SK-N-SH treated with all-trans-retinoic acid at 6 μM for 48 hours (cell line): ENCODE data around the gene CNTN4.

Experiments
- ATAC-seq: fragments of 200-7000 bp; cut with Tn5 transposase; 3 replicates; pipeline ENCODE4 v1.9.1; 2020; ENCODE audit warnings: mild to moderate bottlenecking, moderate library complexity
- BACH2 ChIP-seq: fragments of 250-450 bp; sonication (Bioruptor Pico); IDR thresholded peaks from 2 replicates; pipeline ENCODE4 v1.9.0; 2021; ENCODE audit warnings: mild to moderate bottlenecking, borderline replicate concordance
- CSDC2 ChIP-seq: fragments of 250-450 bp; sonication (Bioruptor Pico); IDR thresholded peaks from 2 replicates; pipeline ENCODE4 v1.5.0; 2020; ENCODE audit warnings: mild to moderate bottlenecking, moderate library complexity
- CSRNP3 ChIP-seq: fragments of 250-450 bp; sonication (Bioruptor Pico); IDR thresholded peaks from 2 replicates; pipeline ENCODE4 v1.5.1; 2021; ENCODE audit warnings: mild to moderate bottlenecking, moderate library complexity
- ESRRG ChIP-seq: fragments of 250-450 bp; sonication (Bioruptor Pico); IDR thresholded peaks from 2 replicates; pipeline ENCODE4 v1.6.1; 2021; ENCODE audit warnings: mild to moderate bottlenecking
- GLIS3 ChIP-seq: fragments of 250-450 bp; sonication (Bioruptor Pico); IDR thresholded peaks from 2 replicates; pipeline ENCODE4 v1.5.0; 2020; ENCODE audit warnings: mild to moderate bottlenecking, moderate library complexity
- ISL1 ChIP-seq: fragments of 250-450 bp; sonication (Bioruptor Pico); IDR thresholded peaks from 2 replicates; pipeline ENCODE4 v2.1.2; 2022; ENCODE audit warnings: mild to moderate bottlenecking, moderate library complexity
- OSR1 ChIP-seq: fragments of 250-450 bp; sonication (Bioruptor Pico); IDR thresholded peaks from 2 replicates; pipeline ENCODE4 v1.8.0; 2022; ENCODE audit warnings: moderate library complexity, mild to moderate bottlenecking, inconsistent platforms
- PPARA ChIP-seq: fragments of 250-450 bp; sonication (Bioruptor Pico); IDR thresholded peaks from 2 replicates; pipeline ENCODE4 v1.5.0; 2020; ENCODE audit warnings: mild to moderate bottlenecking, borderline replicate concordance
- RARB ChIP-seq: fragments of 250-450 bp; sonication (Bioruptor Pico); IDR thresholded peaks from 2 replicates; pipeline ENCODE4 v1.8.0; 2021; ENCODE audit warnings: mild to moderate bottlenecking, moderate library complexity
- SNAI2 ChIP-seq: fragments of 250-450 bp; sonication (Bioruptor Pico); IDR thresholded peaks from 2 replicates; pipeline ENCODE4 v1.5.0; 2020; ENCODE audit warnings: mild to moderate bottlenecking, moderate library complexity
- TCF4 ChIP-seq: fragments of 250-450 bp; sonication (Bioruptor Pico); IDR thresholded peaks from 2 replicates; pipeline ENCODE4 v1.8.0; 2021; ENCODE audit warnings: mild to moderate bottlenecking, moderate library complexity, borderline replicate concordance
- TOX ChIP-seq: fragments of 250-450 bp; sonication (Bioruptor Pico); IDR thresholded peaks from 2 replicates; pipeline ENCODE4 v1.8.0; 2021; ENCODE audit warnings: mild to moderate bottlenecking, moderate library complexity, borderline replicate concordance
- ZC3H10 ChIP-seq: fragments of 250-450 bp; sonication (Bioruptor Pico); IDR thresholded peaks from 2 replicates; pipeline ENCODE4 v1.5.1; 2021; ENCODE audit warnings: mild to moderate bottlenecking, moderate library complexity
- ZFP3 ChIP-seq: fragments of 250-450 bp; sonication (Bioruptor Pico); IDR thresholded peaks from 2 replicates; pipeline ENCODE4 v1.5.0; 2020; ENCODE audit warnings: mild to moderate bottlenecking, moderate library complexity
- ZNF565 ChIP-seq: fragments of 450-650 bp; formaldehyde crosslinking; conservative IDR thresholded peaks from 2 replicates; pipeline ENCODE4 v1.5.0; 2020; ENCODE audit warnings: low read depth, mild to moderate bottlenecking, moderate library complexity
- ZNF8 ChIP-seq: fragments of 450-650 bp; formaldehyde crosslinking; IDR thresholded peaks from 2 replicates; pipeline ENCODE4 v1.5.0; 2020; ENCODE audit warnings: mild to moderate bottlenecking, moderate library complexity
- TF ChIP-seq, protein P1 (sequence below): fragments of 250-450 bp; sonication (Bioruptor Pico); IDR thresholded peaks from 2 replicates; pipeline ENCODE4 v1.8.0; 2021; ENCODE audit warnings: low read depth, mild to moderate bottlenecking, moderate library complexity, borderline replicate concordance
- TF ChIP-seq, protein P2 (sequence below): fragments of 250-450 bp; sonication (Bioruptor Pico); IDR thresholded peaks from 2 replicates; pipeline ENCODE4 v1.5.1; 2020; ENCODE audit warnings: low read depth, mild to moderate bottlenecking, moderate library complexity
- TF ChIP-seq, protein P3 (sequence below): fragments of 250-450 bp; sonication (Bioruptor Pico); IDR thresholded peaks from 2 replicates; pipeline ENCODE4 v1.5.0; 2020; ENCODE audit warnings: mild to moderate bottlenecking, moderate library complexity
- TF ChIP-seq, protein P4 (sequence below): fragments of 250-450 bp; sonication (Bioruptor Pico); IDR thresholded peaks from 2 replicates; pipeline ENCODE4 v1.8.0; 2020; ENCODE audit warnings: mild to moderate bottlenecking, moderate library complexity, borderline replicate concordance

The CNTN4 gene

GRCh38 chr3:2873986-2874385 is 775.3 kb downstream of the CNTN4 start (continued):
- TF ChIP-seq ESRRG (CRISPR knock-in tag): no peak
- TF ChIP-seq RARB (CRISPR knock-in tag): no peak
- TF ChIP-seq PPARA: no peak
- TF ChIP-seq ISL1 (CRISPR knock-in tag): no peak
- TF ChIP-seq, protein P1, sequence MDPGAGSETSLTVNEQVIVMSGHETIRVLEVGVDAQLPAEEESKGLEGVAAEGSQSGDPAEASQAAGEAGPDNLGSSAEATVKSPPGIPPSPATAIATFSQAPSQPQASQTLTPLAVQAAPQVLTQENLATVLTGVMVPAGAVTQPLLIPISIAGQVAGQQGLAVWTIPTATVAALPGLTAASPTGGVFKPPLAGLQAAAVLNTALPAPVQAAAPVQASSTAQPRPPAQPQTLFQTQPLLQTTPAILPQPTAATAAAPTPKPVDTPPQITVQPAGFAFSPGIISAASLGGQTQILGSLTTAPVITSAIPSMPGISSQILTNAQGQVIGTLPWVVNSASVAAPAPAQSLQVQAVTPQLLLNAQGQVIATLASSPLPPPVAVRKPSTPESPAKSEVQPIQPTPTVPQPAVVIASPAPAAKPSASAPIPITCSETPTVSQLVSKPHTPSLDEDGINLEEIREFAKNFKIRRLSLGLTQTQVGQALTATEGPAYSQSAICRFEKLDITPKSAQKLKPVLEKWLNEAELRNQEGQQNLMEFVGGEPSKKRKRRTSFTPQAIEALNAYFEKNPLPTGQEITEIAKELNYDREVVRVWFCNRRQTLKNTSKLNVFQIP: no peak
- TF ChIP-seq ZNF8: no peak
- TF ChIP-seq, protein P2, sequence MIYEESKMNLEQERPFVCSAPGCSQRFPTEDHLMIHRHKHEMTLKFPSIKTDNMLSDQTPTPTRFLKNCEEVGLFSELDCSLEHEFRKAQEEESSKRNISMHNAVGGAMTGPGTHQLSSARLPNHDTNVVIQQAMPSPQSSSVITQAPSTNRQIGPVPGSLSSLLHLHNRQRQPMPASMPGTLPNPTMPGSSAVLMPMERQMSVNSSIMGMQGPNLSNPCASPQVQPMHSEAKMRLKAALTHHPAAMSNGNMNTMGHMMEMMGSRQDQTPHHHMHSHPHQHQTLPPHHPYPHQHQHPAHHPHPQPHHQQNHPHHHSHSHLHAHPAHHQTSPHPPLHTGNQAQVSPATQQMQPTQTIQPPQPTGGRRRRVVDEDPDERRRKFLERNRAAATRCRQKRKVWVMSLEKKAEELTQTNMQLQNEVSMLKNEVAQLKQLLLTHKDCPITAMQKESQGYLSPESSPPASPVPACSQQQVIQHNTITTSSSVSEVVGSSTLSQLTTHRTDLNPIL (CRISPR knock-in tag): no peak
- TF ChIP-seq CSDC2: no peak

GRCh38 chr3:2875699-2876098 is 777.0 kb downstream of the CNTN4 start:
- no peak for ATAC-seq

GRCh38 chr3:2876362-2876761 is 777.7 kb downstream of the CNTN4 start:
- no peak for TF ChIP-seq GLIS3 (CRISPR knock-in tag)
- no peak for TF ChIP-seq PPARA
- no peak for TF ChIP-seq ESRRG (CRISPR knock-in tag)
- TF ChIP-seq OSR1: no peak
- TF ChIP-seq TCF4 (CRISPR knock-in tag): no peak
- TF ChIP-seq ZNF565 (CRISPR knock-in tag): no peak
- TF ChIP-seq BACH2 (CRISPR knock-in tag): no peak
- TF ChIP-seq ZFP3 (CRISPR knock-in tag): no peak
- TF ChIP-seq TOX (CRISPR knock-in tag): no peak
- TF ChIP-seq CSRNP3 (CRISPR knock-in tag): no peak
- TF ChIP-seq, protein P3, sequence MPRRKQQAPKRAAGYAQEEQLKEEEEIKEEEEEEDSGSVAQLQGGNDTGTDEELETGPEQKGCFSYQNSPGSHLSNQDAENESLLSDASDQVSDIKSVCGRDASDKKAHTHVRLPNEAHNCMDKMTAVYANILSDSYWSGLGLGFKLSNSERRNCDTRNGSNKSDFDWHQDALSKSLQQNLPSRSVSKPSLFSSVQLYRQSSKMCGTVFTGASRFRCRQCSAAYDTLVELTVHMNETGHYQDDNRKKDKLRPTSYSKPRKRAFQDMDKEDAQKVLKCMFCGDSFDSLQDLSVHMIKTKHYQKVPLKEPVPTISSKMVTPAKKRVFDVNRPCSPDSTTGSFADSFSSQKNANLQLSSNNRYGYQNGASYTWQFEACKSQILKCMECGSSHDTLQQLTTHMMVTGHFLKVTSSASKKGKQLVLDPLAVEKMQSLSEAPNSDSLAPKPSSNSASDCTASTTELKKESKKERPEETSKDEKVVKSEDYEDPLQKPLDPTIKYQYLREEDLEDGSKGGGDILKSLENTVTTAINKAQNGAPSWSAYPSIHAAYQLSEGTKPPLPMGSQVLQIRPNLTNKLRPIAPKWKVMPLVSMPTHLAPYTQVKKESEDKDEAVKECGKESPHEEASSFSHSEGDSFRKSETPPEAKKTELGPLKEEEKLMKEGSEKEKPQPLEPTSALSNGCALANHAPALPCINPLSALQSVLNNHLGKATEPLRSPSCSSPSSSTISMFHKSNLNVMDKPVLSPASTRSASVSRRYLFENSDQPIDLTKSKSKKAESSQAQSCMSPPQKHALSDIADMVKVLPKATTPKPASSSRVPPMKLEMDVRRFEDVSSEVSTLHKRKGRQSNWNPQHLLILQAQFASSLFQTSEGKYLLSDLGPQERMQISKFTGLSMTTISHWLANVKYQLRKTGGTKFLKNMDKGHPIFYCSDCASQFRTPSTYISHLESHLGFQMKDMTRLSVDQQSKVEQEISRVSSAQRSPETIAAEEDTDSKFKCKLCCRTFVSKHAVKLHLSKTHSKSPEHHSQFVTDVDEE (CRISPR knock-in tag): no peak
- no peak for TF ChIP-seq ISL1 (CRISPR knock-in tag)
- TF ChIP-seq, protein P4, sequence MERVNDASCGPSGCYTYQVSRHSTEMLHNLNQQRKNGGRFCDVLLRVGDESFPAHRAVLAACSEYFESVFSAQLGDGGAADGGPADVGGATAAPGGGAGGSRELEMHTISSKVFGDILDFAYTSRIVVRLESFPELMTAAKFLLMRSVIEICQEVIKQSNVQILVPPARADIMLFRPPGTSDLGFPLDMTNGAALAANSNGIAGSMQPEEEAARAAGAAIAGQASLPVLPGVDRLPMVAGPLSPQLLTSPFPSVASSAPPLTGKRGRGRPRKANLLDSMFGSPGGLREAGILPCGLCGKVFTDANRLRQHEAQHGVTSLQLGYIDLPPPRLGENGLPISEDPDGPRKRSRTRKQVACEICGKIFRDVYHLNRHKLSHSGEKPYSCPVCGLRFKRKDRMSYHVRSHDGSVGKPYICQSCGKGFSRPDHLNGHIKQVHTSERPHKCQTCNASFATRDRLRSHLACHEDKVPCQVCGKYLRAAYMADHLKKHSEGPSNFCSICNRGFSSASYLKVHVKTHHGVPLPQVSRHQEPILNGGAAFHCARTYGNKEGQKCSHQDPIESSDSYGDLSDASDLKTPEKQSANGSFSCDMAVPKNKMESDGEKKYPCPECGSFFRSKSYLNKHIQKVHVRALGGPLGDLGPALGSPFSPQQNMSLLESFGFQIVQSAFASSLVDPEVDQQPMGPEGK (CRISPR knock-in tag): no peak
- TF ChIP-seq SNAI2 (CRISPR knock-in tag): no peak
- TF ChIP-seq ZC3H10 (CRISPR knock-in tag): no peak
- TF ChIP-seq CSDC2: no peak
- no peak for ATAC-seq

More at GRCh38 chr3:2875699-2876098, 777.0 kb downstream of the CNTN4 start:
- no peak for TF ChIP-seq SNAI2 (CRISPR knock-in tag)
- TF ChIP-seq, protein P2 (CRISPR knock-in tag): no peak
- no peak for TF ChIP-seq ZNF8
- no peak for TF ChIP-seq ZFP3 (CRISPR knock-in tag)
- TF ChIP-seq ESRRG (CRISPR knock-in tag): no peak
- TF ChIP-seq ZNF565 (CRISPR knock-in tag): no peak
- TF ChIP-seq TCF4 (CRISPR knock-in tag): no peak
- TF ChIP-seq RARB (CRISPR knock-in tag): no peak
- TF ChIP-seq ISL1 (CRISPR knock-in tag): no peak
